HT-29 (cell line): ENCODE data around the gene EIF5A2. TPM values are rescaled to one million over a fixed set of nuclear protein-coding genes. Genes with fewer than 3 reads are reported as not detected.
"Not testable (repeated sequence)": the region's sequence is repeated elsewhere in the genome, so short reads cannot be mapped to it uniquely, and the experiment has no call there.

ENCODE experiments used
- DNase-seq: peaks from one replicate; pipeline ENCODE4 v3.0.0-alpha.2; 2015; ENCODE audit warnings: low spot score
- total RNA-seq: library from RNA; depleted of rRNA; stranded (reverse); fragments of >200 nt; shearing (Covaris generic); gene quantifications from 2 replicates; pipeline ENCODE4 v1.2.3, GENCODE V29; 2014

EIF5A2 gene
- total RNA-seq, 1 experiment from 2014 or later = 3.9 TPM

DNA sequence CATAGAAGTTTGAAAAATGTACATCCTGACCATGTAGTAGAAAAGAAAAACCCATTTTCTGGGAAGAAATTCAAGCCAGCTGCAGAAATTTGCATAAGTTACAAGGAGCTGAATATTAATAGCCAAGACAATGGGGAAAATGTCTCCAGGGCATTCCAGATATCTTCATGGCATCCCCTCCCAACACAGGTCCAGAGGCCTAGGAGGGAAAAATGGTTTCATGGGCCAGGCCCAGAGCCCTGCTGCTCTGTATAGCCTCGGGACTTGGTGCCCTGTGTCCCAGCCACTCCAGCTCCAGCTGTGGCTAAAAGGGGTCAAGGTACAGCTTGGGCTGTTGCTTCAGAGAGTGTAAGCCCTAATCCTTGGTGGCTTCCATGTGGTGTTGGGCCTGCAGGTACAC, 11.2 kb downstream of the EIF5A2 start:
- not testable (repeated sequence) for DNase-seq

DNA sequence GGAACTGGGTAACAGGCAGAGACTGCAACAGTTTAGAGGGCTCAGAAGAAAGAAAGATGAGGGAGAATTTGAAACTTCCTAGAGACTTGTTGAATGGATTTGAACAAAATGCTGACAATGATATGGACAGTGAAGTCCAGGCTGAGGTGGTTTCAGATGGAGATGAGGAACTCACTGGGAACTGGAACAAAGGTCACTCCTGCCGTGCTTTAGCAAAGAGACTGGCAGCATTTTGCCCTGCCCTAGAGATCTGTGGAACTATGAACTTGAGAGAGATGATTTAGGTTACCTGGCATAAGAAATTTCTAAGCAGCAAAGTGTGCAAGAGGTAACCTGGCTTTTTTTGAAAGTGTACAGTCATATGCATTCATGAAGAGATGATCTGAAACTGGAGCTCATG, 11.7 kb downstream of the EIF5A2 start:
- DNase-seq = no peak

DNA sequence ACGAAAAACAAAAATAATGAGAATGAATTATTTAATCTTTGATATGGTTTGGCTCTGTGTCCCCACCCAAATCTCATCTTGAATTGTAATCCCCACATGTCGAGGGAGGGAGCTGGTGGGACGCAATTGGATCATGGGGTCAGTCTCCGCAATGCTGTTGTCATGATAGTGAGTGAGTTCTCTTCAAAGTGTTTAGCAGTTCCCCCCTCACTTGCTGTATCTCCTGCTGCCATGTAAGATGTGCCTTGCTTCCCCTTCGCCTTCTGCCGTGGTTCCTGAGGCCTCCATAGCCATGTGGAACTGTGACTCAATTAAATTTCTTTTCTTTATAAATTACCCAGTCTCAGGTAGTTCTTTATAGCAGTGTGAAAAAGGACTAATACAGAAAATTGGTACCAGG, 12.1 kb downstream of the EIF5A2 start:
- not testable (repeated sequence) for DNase-seq

DNA sequence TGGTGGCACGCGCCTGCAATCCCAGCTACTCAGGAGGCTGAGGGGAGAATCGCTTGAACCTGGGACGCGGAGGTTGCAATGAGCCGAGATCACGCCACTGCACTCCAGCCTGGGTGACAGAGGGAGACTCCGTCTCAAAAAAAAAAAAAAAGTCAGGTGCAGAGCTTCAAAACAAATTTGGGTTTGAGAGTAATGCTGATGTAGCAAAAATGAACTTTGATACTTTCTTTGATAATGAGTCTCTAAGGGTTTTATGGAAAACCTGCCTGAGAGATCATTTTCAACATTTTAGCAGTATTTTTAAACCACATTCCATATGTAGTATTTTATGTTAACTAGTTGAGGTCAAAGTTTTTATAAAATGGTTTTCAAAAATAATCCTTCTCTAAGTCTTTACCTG, 14.5 kb downstream of the EIF5A2 start:
- DNase-seq = no peak

DNA sequence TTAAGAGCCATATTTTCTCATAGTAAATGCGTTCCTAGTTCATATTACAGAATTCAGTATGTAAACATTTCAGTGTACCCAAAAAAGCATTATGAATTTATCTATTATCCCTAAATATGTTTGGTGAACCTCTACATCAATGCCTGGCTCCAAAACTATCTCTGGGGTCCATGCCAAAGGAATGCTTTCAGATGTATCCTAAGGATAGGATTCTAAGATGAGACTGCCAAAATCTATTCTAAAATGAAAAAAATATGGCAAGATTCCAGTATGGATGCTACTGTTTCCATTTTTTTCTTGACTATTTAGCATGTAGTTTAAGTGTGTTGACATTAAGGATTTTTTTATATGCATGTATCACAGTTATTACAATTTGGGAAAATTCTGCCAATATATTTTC, 18.8 kb downstream of the EIF5A2 start:
- DNase-seq = no peak

DNA sequence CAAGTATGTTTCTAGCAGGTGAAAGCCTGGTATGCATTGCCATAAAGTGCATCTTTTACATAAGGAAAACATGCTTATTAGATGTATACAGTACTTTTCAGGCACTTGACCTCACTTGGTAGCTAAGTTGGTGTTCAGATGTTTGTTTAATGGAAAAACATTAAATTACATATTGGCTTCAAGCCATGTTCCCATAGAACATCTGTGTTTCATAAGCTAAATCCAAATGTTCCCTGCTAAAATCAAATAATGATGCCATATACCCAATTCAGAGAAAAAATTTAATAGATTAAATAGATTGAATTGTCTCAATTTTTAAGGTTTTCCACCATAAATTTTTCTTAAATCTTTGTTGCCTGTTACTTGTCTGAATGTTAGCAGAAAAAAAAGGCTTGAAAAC, 19.3 kb downstream of the EIF5A2 start:
- no peak for DNase-seq

DNA sequence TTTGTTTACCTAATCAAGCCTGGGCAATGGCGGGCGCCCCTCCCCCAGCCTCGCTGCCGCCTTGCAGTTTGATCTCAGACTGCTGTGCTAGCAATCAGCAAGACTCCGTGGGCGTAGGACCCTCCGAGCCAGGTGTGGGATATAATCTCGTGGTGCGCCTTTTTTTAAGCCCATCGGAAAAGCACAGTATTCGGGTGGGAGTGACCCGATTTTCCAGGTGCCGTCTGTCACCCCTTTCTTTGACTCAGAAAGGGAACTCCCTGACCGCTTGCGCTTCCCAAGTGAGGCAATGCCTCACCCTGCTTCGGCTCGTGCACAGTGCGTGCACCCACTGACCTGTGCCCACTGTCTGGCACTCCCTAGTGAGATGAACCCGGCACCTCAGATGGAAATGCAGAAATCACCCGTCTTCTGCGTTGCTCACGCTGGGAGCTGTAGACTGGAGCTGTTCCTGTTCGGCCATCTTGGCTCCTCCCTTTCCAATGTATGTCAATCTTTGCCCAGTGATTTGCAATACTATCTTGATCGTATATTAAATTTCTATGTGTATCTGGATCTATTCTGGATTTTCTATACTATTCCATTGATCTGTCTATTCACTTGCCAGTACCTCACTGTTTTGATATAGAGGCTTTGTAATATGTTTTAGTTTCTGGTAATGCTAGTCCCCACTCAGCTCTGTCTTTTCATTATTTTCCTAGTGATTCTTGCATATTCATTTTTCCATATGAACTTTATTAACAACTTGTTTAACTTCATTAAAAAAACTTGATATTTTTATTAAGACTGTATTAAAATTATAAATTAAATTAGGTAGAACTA, 24.1 kb downstream of the EIF5A2 start:
- DNase-seq = not testable (repeated sequence)

DNA sequence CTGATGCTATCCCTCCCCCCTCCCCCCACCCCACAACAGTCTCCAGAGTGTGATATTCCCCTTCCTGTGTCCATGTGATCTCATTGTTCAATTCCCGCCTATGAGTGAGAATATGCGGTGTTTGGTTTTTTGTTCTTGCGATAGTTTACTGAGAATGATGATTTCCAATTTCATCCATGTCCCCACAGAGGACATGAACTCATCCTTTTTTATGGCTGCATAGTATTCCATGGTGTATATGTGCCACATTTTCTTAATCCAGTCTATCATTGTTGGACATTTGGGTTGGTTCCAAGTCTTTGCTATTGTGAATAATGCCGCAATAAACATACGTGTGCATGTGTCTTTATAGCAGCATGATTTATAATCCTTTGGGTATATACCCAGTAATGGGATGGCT, 29.7 kb downstream of the EIF5A2 start:
- DNase-seq = not testable (repeated sequence)

DNA sequence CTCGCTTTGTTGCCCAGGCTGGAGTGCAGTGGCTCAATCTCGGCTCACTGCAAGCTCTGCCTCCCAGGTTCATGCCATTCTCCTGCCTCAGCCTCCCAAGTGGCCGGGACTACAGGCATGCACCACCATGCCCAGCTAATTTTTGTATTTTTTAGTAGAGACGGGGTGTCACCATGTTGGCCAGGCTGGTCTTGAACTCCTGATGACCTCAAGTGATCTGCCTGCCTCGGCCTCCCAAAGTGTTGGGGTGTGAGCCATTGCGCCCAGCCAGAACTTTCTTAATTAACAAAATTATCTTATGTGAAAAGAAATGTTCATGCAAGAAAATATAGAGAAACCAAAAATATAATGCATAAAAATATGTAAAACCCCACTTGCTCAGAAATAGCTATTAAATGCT, 31.1 kb downstream of the EIF5A2 start:
- not testable (repeated sequence) for DNase-seq

DNA sequence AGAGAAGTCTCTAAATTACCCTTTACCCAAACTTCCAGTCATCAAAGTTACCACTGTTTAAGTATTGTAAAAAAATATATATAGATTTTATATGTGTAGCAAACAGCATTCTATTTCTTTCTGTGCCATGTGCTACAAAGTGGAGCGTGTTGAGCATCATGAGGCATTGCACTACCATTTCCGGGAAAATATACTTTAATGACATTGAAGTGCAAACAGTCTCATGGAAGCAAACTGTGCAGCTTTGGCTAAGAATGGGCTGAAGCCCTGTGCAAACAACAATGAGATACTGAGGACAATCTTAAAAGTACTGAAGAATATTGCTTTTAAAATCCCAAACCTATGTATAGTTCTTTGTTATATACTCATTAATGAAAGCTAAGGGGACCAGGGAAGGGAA, 31.9 kb downstream of the EIF5A2 start:
- DNase-seq = no peak

DNA sequence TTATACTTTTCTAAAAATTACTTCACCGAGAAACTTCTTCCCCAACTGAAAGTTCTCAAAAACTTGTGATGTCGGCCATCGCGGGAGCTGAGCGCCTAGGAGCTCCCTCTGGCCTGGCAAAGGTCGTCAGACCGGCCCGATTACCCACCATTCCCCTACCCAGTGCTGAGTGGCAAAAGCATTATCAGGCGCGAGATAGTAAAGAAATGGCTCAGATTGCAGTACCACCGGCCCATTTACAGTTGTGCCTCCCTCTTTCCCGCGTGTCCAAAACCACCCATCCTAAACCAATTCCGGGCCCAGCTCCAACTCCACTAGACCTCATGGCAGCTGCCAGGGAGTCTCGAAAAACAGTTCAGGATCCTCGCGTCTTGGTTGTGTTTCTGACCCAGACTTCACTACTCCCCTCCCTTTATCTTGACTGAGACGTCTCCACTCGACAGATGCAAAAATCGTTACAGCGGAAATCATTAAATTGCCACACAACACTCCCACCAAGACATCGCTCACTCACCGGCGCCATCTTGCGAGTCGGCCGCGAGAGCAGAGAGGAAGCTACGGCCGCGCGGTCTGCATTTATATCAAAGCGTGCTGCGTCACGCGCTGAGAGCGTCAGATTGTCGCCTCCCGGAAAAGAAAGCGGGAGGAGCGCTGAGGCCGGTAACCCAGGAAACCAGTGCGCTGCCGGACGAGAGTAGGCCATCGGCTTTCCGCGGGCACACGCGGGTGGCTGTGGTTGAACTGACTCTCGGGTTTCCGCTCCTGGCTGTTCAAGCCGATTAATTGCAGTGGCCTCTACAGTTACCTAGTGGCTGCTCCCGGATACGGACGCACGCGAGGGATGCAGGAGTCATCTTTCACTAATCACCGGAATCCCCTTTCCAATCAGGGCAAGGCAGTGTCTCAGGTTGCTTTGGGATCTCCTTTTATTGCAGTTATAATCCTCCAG, 38.5 kb downstream of the EIF5A2 start, which contains the start of gene RPL22L1:
RPL22L1 (minus strand) TSS at position 551 of the 949 bp plus-strand sequence; CDS start at position 523, 28 bp downstream.
- peak; percentile 99 for DNase-seq

DNA sequence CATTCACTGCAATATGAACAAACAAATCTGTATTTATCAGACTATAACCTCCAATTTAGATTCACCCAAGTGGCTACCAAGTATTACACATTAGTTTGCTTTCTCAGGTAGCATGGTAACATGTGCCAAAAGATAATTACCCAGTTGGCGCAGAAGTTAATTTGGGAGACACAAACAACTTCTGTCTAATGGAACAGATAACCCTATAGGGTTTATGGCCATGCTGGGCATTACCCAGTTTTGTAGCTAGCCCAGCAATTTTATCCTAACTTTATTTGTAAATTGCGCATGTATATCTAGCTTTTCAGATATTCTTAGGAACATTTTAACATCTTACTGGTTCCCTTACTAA, 39.2 kb downstream of the EIF5A2 start:
- DNase-seq = peak; percentile 57

DNA sequence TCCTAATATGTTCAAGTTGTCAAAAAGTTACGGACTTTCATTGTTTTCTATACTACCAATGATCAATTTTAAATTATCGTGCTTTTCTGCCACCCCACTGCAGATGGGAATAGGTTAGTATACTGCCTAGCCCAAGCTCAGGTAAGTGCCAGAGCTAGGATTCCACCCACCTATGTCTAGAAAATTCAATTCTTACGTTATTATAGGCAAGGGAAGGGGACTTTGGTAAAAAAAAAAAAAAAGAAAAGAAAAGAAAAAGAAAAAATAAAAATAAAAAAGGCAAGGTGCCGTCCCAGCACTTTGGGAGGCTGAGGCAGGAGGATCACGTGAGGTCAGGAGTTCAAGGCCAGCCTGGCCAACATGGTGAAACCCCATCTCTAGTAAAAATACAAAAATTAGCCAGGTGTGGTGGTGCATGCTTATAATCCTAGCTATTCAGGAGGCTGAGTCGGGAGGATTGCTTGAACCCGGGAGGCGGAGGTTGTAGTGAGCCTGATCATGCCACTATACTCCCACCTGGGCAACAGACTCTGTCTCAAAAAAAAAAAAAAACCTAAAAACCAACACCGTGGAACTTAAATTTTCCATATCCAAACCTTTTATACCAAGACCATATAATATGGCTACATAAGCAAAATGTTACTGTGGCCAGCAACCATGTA, 39.7 kb downstream of the EIF5A2 start:
- DNase-seq = no peak

DNA sequence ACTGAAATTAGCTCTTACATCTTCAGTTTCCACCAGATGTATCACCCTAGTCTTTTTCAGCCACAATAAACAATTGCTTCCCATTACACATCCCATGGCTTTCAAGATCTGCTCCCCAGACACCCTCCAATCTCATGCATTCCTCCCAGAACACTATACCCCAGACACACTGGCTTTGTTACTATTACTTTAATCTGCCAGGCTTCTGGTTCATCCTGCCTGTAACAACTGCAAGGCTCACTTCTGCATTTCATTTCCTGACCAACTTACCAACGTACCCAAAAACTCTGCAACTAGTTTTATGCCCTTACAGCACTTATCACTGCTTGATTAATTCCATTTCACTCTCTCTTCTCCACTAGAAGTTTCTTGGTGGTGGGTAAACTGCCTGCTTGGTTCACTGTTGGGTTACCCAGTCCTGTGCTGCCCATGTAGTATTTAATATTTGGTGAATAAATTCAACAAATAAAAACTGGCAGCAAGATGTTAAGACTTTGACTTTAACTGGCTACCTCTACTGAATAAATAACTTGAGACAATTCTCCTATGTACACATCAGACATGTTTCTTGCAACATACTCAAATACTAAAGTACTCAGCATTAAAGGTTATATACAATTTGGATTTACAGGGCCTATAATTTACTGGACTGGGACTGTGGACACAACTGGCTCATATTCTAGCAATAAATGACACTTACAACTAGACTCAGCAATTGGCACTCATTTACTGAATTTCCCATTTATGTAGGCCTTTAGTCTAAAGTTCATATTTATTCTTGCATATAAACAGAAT, 41.1 kb downstream of the EIF5A2 start:
- DNase-seq = no peak

DNA sequence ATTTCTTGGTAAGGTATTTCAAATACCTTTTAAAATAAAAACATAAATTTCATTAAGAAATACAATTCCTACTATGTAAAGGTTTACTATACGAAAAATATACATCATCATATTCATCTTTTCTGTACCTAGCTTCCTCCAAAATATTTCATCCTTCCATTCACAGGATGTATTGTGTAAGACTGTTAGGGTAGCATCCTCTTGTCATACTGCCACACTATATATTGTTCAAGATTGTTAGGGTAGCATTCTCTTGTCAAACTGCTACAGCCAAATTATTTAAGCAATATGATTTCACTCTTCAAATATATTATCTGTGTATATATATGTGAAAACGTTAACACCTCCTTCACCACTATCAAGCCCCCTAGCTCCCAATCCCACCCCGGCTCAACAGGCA, 41.9 kb downstream of the EIF5A2 start:
- no peak for DNase-seq

DNA sequence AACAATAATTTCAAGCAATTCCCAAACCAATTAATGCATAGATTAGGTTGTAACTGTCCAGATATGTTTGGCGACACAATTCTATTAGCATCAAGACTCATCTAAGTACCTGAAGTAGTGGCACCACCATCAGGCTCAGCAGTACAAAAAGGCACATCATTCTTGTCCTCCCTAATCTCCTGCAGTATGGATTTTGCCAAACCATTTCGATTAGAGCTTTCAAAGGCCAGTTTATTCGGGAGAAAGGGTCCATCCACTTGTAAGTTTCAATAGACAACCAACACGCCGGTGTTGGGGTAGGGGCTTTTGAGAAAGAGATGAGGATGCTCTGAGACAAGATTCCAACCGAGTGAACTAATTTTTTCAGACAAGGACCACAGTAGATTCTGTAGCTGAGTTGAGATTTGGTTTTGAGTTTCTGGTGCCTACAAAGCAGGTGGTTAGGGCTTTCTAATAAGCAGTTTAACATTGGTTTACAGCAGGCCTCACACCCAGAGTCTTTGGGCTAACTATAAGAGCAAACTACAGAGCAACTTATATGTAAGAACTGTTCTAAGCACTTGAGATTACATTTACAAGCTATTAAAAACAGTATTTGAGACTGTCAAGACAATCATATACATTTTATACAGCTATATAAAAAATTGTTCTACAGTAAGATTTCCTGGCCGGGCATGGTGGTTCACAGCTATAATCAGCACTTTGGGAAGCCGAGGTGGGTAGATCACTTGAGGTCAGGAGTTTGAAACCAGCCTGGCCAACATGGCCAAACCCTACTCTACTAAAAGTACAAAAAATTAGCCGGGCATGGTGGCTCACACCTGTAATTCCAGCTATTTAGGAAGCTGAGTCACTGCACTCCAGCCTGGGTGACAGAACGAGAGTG, 43.0 kb downstream of the EIF5A2 start:
- peak; percentile 65 for DNase-seq

DNA sequence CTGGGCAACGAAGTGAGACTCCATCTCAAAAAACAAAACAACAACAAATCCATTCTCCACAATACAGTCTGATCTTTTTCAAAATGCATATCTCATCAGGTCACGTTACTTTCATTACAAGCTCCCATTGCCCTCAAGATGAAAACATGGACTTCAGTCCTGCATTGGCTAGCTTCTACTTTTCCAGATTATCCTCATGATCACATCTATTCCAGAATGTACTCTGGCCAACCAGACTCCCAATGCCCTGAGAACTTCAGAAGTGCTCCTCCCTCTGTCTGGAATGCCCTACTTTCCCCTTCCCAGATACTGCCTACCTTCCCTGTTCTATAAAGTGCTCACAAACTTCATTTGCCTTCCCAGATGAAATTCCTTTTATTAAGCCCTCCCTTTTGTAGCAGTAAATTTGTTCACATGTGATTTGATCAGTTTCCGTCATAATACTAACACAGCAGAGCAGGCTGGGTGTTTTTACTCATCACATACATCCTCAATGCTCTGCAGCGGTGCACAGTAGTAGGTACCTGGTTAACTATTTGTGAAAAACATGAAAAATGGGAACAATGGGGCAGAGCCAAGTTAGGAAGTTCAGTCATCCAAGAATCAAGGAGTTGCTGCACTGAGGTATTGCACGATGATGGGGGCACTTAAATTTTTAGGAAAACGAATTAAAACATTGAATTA, 43.8 kb downstream of the EIF5A2 start:
- peak; percentile 75 for DNase-seq

DNA sequence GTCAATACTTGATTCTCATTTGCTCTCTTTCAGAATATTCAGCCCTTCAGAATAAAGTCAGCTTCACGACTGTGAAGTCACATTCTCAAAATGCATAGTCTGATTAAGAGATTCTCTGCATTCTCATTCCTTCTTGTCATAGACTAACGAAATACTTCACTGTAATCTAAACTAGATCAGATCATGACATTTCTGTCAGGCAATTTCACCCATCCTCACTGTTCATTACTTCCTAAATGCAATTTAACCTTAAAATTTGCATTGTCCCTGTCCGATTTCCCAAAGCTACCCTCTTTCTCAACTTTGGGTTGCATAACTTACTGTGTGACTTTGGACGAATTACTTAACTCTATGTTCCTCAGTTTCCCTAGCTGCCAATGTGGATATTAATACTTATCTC, 44.6 kb downstream of the EIF5A2 start:
- no peak for DNase-seq

DNA sequence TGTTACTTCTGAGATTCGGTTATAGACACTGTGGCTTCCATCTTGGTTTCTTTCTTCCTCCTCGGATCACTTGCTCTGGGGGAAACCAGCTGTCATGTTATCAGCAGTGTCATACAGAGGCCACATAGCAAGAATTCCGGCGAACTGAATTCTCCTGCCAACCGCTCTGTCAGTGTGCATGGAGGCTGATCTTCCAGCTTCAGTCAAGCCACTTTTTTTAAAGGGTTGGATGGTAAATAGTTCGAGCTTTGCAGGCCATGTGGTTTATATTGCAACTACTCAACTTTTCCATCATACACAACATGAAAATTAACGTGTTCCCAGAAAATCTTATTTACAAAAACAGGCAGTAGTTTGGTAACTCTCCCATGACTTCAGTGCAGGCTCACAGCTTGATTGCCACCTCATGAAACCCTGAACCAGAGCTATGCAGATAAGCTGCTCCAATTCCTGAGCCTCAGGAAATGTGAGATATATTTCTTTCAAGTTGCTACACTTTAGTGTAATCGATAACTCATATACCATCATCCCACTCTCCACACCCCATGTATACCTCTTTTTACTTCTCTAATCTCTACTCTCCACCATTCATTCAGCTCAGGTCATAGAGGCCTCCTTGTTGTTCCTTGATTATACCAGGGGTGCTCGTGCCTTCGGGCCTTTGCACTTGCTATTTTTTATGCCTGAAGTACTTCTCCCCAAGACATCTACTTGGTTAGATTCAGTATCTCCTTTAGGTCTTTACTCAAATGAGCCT, 45.6 kb downstream of the EIF5A2 start:
- DNase-seq = no peak
